RPMI7951 (cell line): Measurements from ENCODE around the gene ANAPC2. TPM values are rescaled to one million over a fixed set of nuclear protein-coding genes. Genes with fewer than 3 reads are reported as not detected.

Source experiments
- DNase-seq: peaks from one replicate; pipeline ENCODE4 v3.0.0-alpha.2; 2012; ENCODE audit warnings: low read depth
- total RNA-seq: library from RNA; depleted of rRNA; stranded (reverse); fragments of >200 nt; shearing (Covaris generic); gene quantifications from 2 replicates; pipeline ENCODE4 v1.2.3, GENCODE V29; 2014; rRNA removed

The ANAPC2 gene
- total RNA-seq, 1 experiment from 2014 or later: 8.1 TPM

- DNase-seq: peak; percentile 39
These were observed 59.4 kb downstream of the ANAPC2 start for GRCh38 chr9:137128862-137129455.

- no peak for DNase-seq
These were observed 60.0 kb downstream of the ANAPC2 start for GRCh38 chr9:137128158-137128861.

- peak; percentile 39 for DNase-seq
These were observed 60.8 kb downstream of the ANAPC2 start for GRCh38 chr9:137127301-137128157.

- DNase-seq: no peak
These were observed 61.6 kb downstream of the ANAPC2 start for GRCh38 chr9:137126786-137127185.

Other genes starting within 250 kb of the ANAPC2 start
- 48.7 and 74.1 TPM in 2 replicates for gene FBXW5, start 243.8 kb downstream of the ANAPC2 start, total RNA-seq
- gene C8G, start 243.3 kb downstream of the ANAPC2 start, total RNA-seq: not detected in 2 replicates
- gene LCN12, start 236.3 kb downstream of the ANAPC2 start, total RNA-seq: not detected in 2 replicates
- gene PTGDS, start 211.1 kb downstream of the ANAPC2 start, total RNA-seq: 0.24 TPM in 1 of 2 replicates, not detected in the other
- not detected in 2 replicates for gene LCNL1, start 205.6 kb downstream of the ANAPC2 start, total RNA-seq
- 24.5 and 50.9 TPM in 2 replicates for gene PAXX, start 196.1 kb downstream of the ANAPC2 start, total RNA-seq
- 0.68 and 1.7 TPM in 2 replicates for gene CLIC3, start 192.0 kb downstream of the ANAPC2 start, total RNA-seq
- gene ABCA2, start 160.3 kb downstream of the ANAPC2 start, total RNA-seq: 4.1 and 10.8 TPM in 2 replicates
- not detected in 2 replicates for gene FUT7, start 156.5 kb downstream of the ANAPC2 start, total RNA-seq
- gene NPDC1, start 142.4 kb downstream of the ANAPC2 start, total RNA-seq: 0.60 and 1.6 TPM in 2 replicates
- gene ENTPD2, start 134.5 kb downstream of the ANAPC2 start, total RNA-seq: not detected in 2 replicates
- 15.3 and 21.8 TPM in 2 replicates for gene SAPCD2, start 118.0 kb downstream of the ANAPC2 start, total RNA-seq
- 7.6 and 10.0 TPM in 2 replicates for gene UAP1L1, start 111.0 kb downstream of the ANAPC2 start, total RNA-seq
- 39.2 and 56.9 TPM in 2 replicates for gene MAN1B1, start 101.6 kb downstream of the ANAPC2 start, total RNA-seq
- 30.8 and 37.5 TPM in 2 replicates for gene DPP7, start 73.8 kb downstream of the ANAPC2 start, total RNA-seq
- gene GRIN1, start 49.4 kb downstream of the ANAPC2 start, total RNA-seq: 0.20 TPM in 1 of 2 replicates, not detected in the other
- not detected in 2 replicates for gene LRRC26, start 18.5 kb downstream of the ANAPC2 start, total RNA-seq
- not detected in 2 replicates for gene TMEM210, start 16.5 kb downstream of the ANAPC2 start, total RNA-seq
- gene SSNA1, start 116 bp upstream of the ANAPC2 start, total RNA-seq: 72.8 and 99.2 TPM in 2 replicates
- 1.1 and 3.7 TPM in 2 replicates for gene TPRN, start 12.2 kb upstream of the ANAPC2 start, total RNA-seq
- gene TMEM203, start 17.1 kb upstream of the ANAPC2 start, total RNA-seq: 39.1 and 40.0 TPM in 2 replicates
- 4.6 and 5.4 TPM in 2 replicates for gene NDOR1, start 17.1 kb upstream of the ANAPC2 start, total RNA-seq
- not detected in 2 replicates for gene RNF208, start 33.7 kb upstream of the ANAPC2 start, total RNA-seq
- gene CYSRT1, start 36.6 kb upstream of the ANAPC2 start, total RNA-seq: 0.36 and 1.1 TPM in 2 replicates
- not detected in 2 replicates for gene RNF224, start 38.9 kb upstream of the ANAPC2 start, total RNA-seq
- not detected in 2 replicates for gene SLC34A3, start 42.3 kb upstream of the ANAPC2 start, total RNA-seq
- 295 and 372 TPM in 2 replicates for gene TUBB4B, start 52.7 kb upstream of the ANAPC2 start, total RNA-seq
- not detected in 2 replicates for gene STPG3, start 62.7 kb upstream of the ANAPC2 start, total RNA-seq
- 34.2 and 46.8 TPM in 2 replicates for gene NELFB, start 66.8 kb upstream of the ANAPC2 start, total RNA-seq
- gene TOR4A, start 89.2 kb upstream of the ANAPC2 start, total RNA-seq: under 0.01 TPM in 2 replicates
- gene NRARP, start 113.7 kb upstream of the ANAPC2 start, total RNA-seq: 0.12 TPM in 1 of 2 replicates, not detected in the other
- 0.24 and 1.3 TPM in 2 replicates for gene EXD3, start 234.6 kb upstream of the ANAPC2 start, total RNA-seq
- not detected in 2 replicates for gene NOXA1, start 234.8 kb upstream of the ANAPC2 start, total RNA-seq